ENCODE data around the gene RPL7A.

DNA sequence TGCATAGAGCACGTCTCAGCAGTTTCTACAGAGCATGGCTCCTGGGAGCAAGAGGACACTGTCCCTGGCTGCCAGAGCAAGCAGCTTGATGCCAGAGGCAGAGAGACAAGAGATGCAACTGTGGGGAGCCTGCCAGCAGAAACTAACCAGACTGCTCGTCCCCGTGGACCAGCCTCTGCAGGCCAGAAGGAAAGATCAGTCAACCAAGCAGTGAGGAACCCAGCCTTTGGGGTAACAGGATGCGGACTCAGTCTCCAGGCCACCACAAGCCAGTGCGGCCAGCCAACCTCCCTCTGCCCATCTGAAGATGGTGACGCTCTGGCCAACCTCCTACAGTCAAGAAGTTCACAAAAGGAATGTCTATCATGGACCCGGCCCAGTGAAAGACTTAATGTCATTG is 24.1 kb downstream of the RPL7A start:
- TF ChIP-seq, protein P1, sequence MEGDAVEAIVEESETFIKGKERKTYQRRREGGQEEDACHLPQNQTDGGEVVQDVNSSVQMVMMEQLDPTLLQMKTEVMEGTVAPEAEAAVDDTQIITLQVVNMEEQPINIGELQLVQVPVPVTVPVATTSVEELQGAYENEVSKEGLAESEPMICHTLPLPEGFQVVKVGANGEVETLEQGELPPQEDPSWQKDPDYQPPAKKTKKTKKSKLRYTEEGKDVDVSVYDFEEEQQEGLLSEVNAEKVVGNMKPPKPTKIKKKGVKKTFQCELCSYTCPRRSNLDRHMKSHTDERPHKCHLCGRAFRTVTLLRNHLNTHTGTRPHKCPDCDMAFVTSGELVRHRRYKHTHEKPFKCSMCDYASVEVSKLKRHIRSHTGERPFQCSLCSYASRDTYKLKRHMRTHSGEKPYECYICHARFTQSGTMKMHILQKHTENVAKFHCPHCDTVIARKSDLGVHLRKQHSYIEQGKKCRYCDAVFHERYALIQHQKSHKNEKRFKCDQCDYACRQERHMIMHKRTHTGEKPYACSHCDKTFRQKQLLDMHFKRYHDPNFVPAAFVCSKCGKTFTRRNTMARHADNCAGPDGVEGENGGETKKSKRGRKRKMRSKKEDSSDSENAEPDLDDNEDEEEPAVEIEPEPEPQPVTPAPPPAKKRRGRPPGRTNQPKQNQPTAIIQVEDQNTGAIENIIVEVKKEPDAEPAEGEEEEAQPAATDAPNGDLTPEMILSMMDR (IDR thresholded peaks at IDR 0.05), result no peak
- no peak for TF ChIP-seq POLR2A (IDR thresholded peaks at IDR 0.05)
